HepG2 (cell line): ENCODE results near the gene SNX21. TPM values are rescaled to one million over a fixed set of nuclear protein-coding genes. Genes with fewer than 3 reads are reported as not detected.

Source experiments
- EED ChIP-seq: sonication (generic); formaldehyde crosslinking; IDR thresholded peaks from 2 replicates; pipeline ENCODE4 v1.5.0; 2020; ENCODE audit warnings: mild to moderate bottlenecking, missing genetic modification reagents
- GLI4 ChIP-seq: sonication (generic); formaldehyde crosslinking; IDR thresholded peaks from 2 replicates; pipeline ENCODE4 v1.5.1; 2020; ENCODE audit warnings: missing genetic modification reagents, mild to moderate bottlenecking, moderate library complexity, borderline replicate concordance
- KAT8 ChIP-seq: IDR thresholded peaks from 2 replicates; pipeline ENCODE4 v1.6.1; 2016; ENCODE audit warnings: missing genetic modification reagents, missing compliant biosample characterization
- ZNF180 ChIP-seq: sonication (generic); formaldehyde crosslinking; IDR thresholded peaks from 2 replicates; pipeline ENCODE4 v1.4.0; 2020; ENCODE audit warnings: low read depth, missing genetic modification reagents, borderline replicate concordance
- ZNF326 ChIP-seq: sonication (generic); formaldehyde crosslinking; IDR thresholded peaks from 2 replicates; pipeline ENCODE4 v1.4.0; 2020; ENCODE audit warnings: missing genetic modification reagents, borderline replicate concordance
- ZNF460 ChIP-seq: sonication (generic); formaldehyde crosslinking; IDR thresholded peaks from 2 replicates; pipeline ENCODE4 v1.5.1; 2020; ENCODE audit warnings: missing genetic modification reagents, mild to moderate bottlenecking, borderline replicate concordance
- ZNF496 ChIP-seq: sonication (generic); formaldehyde crosslinking; IDR thresholded peaks from 2 replicates; pipeline ENCODE4 v1.8.1; 2023; ENCODE audit warnings: mild to moderate bottlenecking, moderate library complexity, missing genetic modification reagents; ENCODE audit not compliant: insufficient replicate concordance
- ZNF709 ChIP-seq: sonication (generic); formaldehyde crosslinking; IDR thresholded peaks from 2 replicates; pipeline ENCODE4 v1.5.0; 2020; ENCODE audit warnings: mild to moderate bottlenecking, missing genetic modification reagents
- polyA plus RNA-seq, 8 experiments: library from polyadenylated mRNA; depleted of rRNA in 3 of 8; stranded (reverse) in 7 of 8; unstranded in 1 of 8; fragments of >200 nt; fragmentation: Illumina TruSeq in 4 of 8; extraction: Trizol in 4 of 8; gene quantifications; 2 replicates each; pipeline versions ENCODE4 v1.2.1 to v1.2.3, GENCODE V29; 2011 to 2016; ENCODE audit warnings: low read depth in 4 of 8, missing spikeins in 1 of 8, mixed read lengths in 1 of 8; ENCODE audit not compliant: insufficient read depth in 1 of 8
- total RNA-seq, 5 experiments: library from RNA; depleted of rRNA; stranded (reverse); fragments of >200 nt; fragmentation: Illumina TruSeq; extraction: Trizol; gene quantifications; 2 replicates each; pipeline ENCODE4 v1.2.3, GENCODE V29; 2016; ENCODE audit warnings: low read depth in 1 of 5
- TF ChIP-seq, protein P1 (sequence below): sonication (generic); formaldehyde crosslinking; IDR thresholded peaks from one replicate; pipeline ENCODE4 v1.5.1; 2020; ENCODE audit warnings: mild to moderate bottlenecking, missing genetic modification reagents; ENCODE audit errors: not compliant biosample characterization
- TF ChIP-seq, protein P2 (sequence below): IDR thresholded peaks from 2 replicates; pipeline ENCODE4 v1.6.1; 2016; ENCODE audit warnings: low read depth, control low read depth
- TF ChIP-seq, protein P3 (sequence below): sonication (generic); formaldehyde crosslinking; IDR thresholded peaks from 2 replicates; pipeline ENCODE4 v1.8.0; 2022; ENCODE audit warnings: mild to moderate bottlenecking, missing genetic modification reagents, moderate library complexity
- TF ChIP-seq, protein P4 (sequence below): sonication (generic); formaldehyde crosslinking; IDR thresholded peaks from 2 replicates; pipeline ENCODE4 v1.5.0; 2020; ENCODE audit warnings: missing genetic modification reagents
- TF ChIP-seq, protein P5 (sequence below): sonication (generic); formaldehyde crosslinking; IDR thresholded peaks from 2 replicates; pipeline ENCODE4 v1.5.0; 2020; ENCODE audit warnings: mild to moderate bottlenecking, missing genetic modification reagents

Gene SNX21
- total and polyA plus RNA-seq, 2 of the 13 experiments (the other 11 are each of a cell fraction or from before 2014, with no cell fraction given): 7.7 to 12.8 TPM

DNA sequence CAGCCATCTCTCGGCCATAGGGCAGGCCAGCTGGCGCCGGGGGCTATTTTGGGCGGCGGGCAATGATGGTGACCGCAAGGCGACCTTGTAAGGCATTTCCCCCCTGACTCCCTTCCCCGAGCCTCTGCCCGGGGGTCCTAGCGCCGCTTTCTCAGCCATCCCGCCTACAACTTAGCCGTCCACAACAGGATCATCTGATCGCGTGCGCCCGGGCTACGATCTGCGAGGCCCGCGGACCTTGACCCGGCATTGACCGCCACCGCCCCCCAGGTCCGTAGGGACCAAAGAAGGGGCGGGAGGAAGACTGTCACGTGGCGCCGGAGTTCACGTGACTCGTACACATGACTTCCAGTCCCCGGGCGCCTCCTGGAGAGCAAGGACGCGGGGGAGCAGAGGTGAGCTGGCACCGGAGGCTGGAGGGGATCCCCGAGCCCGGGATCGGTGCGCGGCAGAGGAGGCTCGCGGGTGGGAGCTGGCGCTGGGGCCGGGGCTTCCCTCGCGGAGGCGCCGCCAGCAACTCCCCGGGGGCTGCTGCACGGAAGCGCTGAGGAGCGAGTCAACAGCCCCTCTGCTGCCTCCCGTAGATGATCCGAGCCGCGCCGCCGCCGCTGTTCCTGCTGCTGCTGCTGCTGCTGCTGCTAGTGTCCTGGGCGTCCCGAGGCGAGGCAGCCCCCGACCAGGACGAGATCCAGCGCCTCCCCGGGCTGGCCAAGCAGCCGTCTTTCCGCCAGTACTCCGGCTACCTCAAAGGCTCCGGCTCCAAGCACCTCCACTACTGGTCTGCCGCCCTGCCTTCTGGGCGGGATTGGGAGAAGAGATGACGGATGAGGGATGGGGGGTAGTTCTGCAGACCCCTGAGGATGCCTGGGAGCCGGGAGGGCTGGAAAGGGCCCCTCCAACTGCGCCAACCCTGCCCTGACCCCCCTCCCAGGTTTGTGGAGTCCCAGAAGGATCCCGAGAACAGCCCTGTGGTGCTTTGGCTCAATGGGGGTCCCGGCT lies 57.7 kb downstream of the SNX21 start, which contains the start of the genes CTSA and NEURL2 (continued):
- TF ChIP-seq, protein P1, sequence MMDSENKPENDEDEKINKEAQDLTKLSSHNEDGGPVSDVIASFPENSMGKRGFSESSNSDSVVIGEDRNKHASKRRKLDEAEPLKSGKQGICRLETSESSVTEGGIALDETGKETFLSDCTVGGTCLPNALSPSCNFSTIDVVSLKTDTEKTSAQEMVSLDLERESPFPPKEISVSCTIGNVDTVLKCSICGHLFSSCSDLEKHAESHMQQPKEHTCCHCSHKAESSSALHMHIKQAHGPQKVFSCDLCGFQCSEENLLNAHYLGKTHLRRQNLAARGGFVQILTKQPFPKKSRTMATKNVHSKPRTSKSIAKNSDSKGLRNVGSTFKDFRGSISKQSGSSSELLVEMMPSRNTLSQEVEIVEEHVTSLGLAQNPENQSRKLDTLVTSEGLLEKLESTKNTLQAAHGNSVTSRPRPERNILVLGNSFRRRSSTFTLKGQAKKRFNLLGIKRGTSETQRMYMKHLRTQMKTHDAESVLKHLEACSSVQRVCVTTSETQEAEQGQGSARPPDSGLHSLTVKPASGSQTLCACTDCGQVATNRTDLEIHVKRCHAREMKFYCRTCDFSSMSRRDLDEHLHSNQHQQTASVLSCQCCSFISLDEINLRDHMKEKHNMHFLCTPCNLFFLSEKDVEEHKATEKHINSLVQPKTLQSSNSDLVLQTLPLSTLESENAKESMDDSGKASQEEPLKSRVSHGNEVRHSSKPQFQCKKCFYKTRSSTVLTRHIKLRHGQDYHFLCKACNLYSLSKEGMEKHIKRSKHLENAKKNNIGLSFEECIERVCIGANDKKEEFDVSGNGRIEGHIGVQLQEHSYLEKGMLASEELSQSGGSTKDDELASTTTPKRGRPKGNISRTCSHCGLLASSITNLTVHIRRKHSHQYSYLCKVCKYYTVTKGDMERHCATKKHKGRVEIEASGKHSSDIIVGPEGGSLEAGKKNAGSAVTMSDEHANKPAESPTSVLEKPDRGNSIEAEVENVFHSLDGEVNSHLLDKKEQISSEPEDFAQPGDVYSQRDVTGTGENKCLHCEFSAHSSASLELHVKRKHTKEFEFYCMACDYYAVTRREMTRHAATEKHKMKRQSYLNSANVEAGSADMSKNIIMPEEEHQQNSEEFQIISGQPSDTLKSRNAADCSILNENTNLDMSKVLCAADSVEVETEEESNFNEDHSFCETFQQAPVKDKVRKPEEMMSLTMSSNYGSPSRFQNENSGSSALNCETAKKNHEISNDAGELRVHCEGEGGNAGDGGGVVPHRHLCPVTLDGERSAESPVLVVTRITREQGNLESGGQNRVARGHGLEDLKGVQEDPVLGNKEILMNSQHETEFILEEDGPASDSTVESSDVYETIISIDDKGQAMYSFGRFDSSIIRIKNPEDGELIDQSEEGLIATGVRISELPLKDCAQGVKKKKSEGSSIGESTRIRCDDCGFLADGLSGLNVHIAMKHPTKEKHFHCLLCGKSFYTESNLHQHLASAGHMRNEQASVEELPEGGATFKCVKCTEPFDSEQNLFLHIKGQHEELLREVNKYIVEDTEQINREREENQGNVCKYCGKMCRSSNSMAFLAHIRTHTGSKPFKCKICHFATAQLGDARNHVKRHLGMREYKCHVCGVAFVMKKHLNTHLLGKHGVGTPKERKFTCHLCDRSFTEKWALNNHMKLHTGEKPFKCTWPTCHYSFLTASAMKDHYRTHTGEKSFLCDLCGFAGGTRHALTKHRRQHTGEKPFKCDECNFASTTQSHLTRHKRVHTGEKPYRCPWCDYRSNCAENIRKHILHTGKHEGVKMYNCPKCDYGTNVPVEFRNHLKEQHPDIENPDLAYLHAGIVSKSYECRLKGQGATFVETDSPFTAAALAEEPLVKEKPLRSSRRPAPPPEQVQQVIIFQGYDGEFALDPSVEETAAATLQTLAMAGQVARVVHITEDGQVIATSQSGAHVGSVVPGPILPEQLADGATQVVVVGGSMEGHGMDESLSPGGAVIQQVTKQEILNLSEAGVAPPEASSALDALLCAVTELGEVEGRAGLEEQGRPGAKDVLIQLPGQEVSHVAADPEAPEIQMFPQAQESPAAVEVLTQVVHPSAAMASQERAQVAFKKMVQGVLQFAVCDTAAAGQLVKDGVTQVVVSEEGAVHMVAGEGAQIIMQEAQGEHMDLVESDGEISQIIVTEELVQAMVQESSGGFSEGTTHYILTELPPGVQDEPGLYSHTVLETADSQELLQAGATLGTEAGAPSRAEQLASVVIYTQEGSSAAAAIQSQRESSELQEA (CRISPR knock-in tag): peak; percentile 80
- TF ChIP-seq EED (peak; percentile 96), ZNF496 (CRISPR knock-in tag) (no peak), KAT8 (CRISPR knock-in tag) (peak; percentile 100), ZNF326 (CRISPR knock-in tag) (no peak), ZNF709 (peak; percentile 96), GLI4 (CRISPR knock-in tag) (peak; percentile 63; the same call in 1 of the 2 replicates), ZNF460 (CRISPR knock-in tag) (peak; percentile 87; the same call in 1 of the 2 replicates), ZNF180 (CRISPR knock-in tag) (no peak)
- TF ChIP-seq, protein P2, sequence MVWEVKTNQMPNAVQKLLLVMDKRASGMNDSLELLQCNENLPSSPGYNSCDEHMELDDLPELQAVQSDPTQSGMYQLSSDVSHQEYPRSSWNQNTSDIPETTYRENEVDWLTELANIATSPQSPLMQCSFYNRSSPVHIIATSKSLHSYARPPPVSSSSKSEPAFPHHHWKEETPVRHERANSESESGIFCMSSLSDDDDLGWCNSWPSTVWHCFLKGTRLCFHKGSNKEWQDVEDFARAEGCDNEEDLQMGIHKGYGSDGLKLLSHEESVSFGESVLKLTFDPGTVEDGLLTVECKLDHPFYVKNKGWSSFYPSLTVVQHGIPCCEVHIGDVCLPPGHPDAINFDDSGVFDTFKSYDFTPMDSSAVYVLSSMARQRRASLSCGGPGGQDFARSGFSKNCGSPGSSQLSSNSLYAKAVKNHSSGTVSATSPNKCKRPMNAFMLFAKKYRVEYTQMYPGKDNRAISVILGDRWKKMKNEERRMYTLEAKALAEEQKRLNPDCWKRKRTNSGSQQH: peak; percentile 99
- TF ChIP-seq, protein P3, sequence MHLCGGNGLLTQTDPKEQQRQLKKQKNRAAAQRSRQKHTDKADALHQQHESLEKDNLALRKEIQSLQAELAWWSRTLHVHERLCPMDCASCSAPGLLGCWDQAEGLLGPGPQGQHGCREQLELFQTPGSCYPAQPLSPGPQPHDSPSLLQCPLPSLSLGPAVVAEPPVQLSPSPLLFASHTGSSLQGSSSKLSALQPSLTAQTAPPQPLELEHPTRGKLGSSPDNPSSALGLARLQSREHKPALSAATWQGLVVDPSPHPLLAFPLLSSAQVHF: peak; percentile 98
- TF ChIP-seq, protein P4, sequence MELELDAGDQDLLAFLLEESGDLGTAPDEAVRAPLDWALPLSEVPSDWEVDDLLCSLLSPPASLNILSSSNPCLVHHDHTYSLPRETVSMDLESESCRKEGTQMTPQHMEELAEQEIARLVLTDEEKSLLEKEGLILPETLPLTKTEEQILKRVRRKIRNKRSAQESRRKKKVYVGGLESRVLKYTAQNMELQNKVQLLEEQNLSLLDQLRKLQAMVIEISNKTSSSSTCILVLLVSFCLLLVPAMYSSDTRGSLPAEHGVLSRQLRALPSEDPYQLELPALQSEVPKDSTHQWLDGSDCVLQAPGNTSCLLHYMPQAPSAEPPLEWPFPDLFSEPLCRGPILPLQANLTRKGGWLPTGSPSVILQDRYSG (CRISPR knock-in tag): 0 out of 2 replicates have a peak, but pooled peaks have one; percentile 82
- TF ChIP-seq, protein P5, sequence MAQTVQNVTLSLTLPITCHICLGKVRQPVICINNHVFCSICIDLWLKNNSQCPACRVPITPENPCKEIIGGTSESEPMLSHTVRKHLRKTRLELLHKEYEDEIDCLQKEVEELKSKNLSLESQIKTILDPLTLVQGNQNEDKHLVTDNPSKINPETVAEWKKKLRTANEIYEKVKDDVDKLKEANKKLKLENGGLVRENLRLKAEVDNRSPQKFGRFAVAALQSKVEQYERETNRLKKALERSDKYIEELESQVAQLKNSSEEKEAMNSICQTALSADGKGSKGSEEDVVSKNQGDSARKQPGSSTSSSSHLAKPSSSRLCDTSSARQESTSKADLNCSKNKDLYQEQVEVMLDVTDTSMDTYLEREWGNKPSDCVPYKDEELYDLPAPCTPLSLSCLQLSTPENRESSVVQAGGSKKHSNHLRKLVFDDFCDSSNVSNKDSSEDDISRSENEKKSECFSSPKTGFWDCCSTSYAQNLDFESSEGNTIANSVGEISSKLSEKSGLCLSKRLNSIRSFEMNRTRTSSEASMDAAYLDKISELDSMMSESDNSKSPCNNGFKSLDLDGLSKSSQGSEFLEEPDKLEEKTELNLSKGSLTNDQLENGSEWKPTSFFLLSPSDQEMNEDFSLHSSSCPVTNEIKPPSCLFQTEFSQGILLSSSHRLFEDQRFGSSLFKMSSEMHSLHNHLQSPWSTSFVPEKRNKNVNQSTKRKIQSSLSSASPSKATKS: peak; percentile 100
